K562 (cell line): ENCODE data around the gene DEDD. TPM values are rescaled to one million over a fixed set of nuclear protein-coding genes. Genes with fewer than 3 reads are reported as not detected.

Experiments used
- ATF6 ChIP-seq: sonication (generic); formaldehyde crosslinking; IDR thresholded peaks from 2 replicates; pipeline ENCODE4 v1.4.0; 2020; ENCODE audit warnings: mild to moderate bottlenecking, missing genetic modification reagents
- CBX3 ChIP-seq, 2 experiments: IDR thresholded peaks; 1 replicate in 1 of 2; 2 replicates in 1 of 2; pipeline ENCODE4 v1.6.1; 2012; ENCODE audit warnings: inconsistent platforms in 2 of 2, low read length in 2 of 2, borderline replicate concordance in 1 of 2, control low read depth in 1 of 2
- ELF4 ChIP-seq: fragments of 450-650 bp; formaldehyde crosslinking; IDR thresholded peaks from 2 replicates; pipeline ENCODE4 v1.4.0; 2022; ENCODE audit warnings: missing genetic modification characterization
- HNRNPLL ChIP-seq: fragments of 200-400 bp; formaldehyde crosslinking; IDR thresholded peaks from 2 replicates; pipeline ENCODE4 v1.6.1; 2017; ENCODE audit warnings: low read length, low read depth, mild to moderate bottlenecking; ENCODE audit not compliant: poor library complexity, severe bottlenecking
- MBD1 ChIP-seq: fragments of 250-450 bp; sonication (Bioruptor Pico); IDR thresholded peaks from 2 replicates; pipeline ENCODE4 v1.8.0; 2022; ENCODE audit warnings: inconsistent platforms
- NFATC3 ChIP-seq: fragments of 450-650 bp; IDR thresholded peaks from 2 replicates; pipeline ENCODE4 v1.6.1; 2017; ENCODE audit warnings: mild to moderate bottlenecking
- RAD51 ChIP-seq: fragments of 450-650 bp; IDR thresholded peaks from 2 replicates; pipeline ENCODE4 v1.7.1; 2016; ENCODE audit warnings: low read depth, mild to moderate bottlenecking, borderline replicate concordance
- SOX6 ChIP-seq: fragments of 450-650 bp; IDR thresholded peaks from 2 replicates; pipeline ENCODE4 v1.6.1; 2014; ENCODE audit warnings: mild to moderate bottlenecking
- TCF3 ChIP-seq: sonication (generic); formaldehyde crosslinking; IDR thresholded peaks from 2 replicates; pipeline ENCODE4 v1.4.0; 2020; ENCODE audit warnings: mild to moderate bottlenecking, missing genetic modification reagents
- TCF7 ChIP-seq: sonication (generic); IDR thresholded peaks from 2 replicates; pipeline ENCODE4 v1.6.1; 2016; ENCODE audit warnings: antibody characterized with exemption, borderline replicate concordance
- TEAD1 ChIP-seq, 2 experiments: fragments of 450-650 bp in 1 of 2; sonication (generic) in 1 of 2; formaldehyde crosslinking; IDR thresholded peaks; 2 replicates each; pipeline versions ENCODE4 v1.4.0 to v1.8.0; 2020 to 2022; ENCODE audit warnings: mild to moderate bottlenecking in 2 of 2, missing genetic modification reagents in 1 of 2
- ZBTB1 ChIP-seq: sonication (generic); formaldehyde crosslinking; IDR thresholded peaks from 2 replicates; pipeline ENCODE4 v1.8.1; 2023; ENCODE audit warnings: missing genetic modification reagents, low read depth, mild to moderate bottlenecking, borderline replicate concordance
- ZNF143 ChIP-seq: sonication (generic); formaldehyde crosslinking; IDR thresholded peaks from 2 replicates; pipeline ENCODE4 v1.9.0; 2022; ENCODE audit warnings: mild to moderate bottlenecking, missing genetic modification reagents
- ZNF174 ChIP-seq: fragments of 250-450 bp; sonication (Bioruptor Pico); IDR thresholded peaks from 2 replicates; pipeline ENCODE4 v1.4.0; 2020; ENCODE audit warnings: mild to moderate bottlenecking
- ZNF699 ChIP-seq: fragments of 250-450 bp; sonication (Bioruptor Pico); IDR thresholded peaks from 2 replicates; pipeline ENCODE4 v1.8.0; 2021; ENCODE audit warnings: mild to moderate bottlenecking, moderate library complexity; ENCODE audit not compliant: insufficient replicate concordance
- ZNF778 ChIP-seq: fragments of 450-650 bp; formaldehyde crosslinking; IDR thresholded peaks from 2 replicates; pipeline ENCODE4 v1.4.0; 2020; ENCODE audit warnings: mild to moderate bottlenecking, moderate library complexity
- polyA plus RNA-seq, 8 experiments: library from polyadenylated mRNA; depleted of rRNA in 4 of 8; stranded (reverse) in 5 of 8; unstranded in 3 of 8; fragments of >200 nt; fragmentation: Nextera tagmentation in 2 of 8; fragmentation: Illumina TruSeq in 1 of 8; extraction: Ambion mirVana in 2 of 8; extraction: Trizol in 1 of 8; gene quantifications; 2 replicates each; pipeline versions ENCODE4 v1.2.1 to v1.2.3, GENCODE V29; 2011 to 2014; ENCODE audit warnings: inconsistent platforms in 1 of 8, missing spikeins in 1 of 8
- total RNA-seq, 7 experiments: library from RNA; depleted of rRNA in 6 of 7; stranded (reverse); fragments of >200 nt in 6 of 7; fragmentation: Illumina TruSeq in 2 of 7; extraction: Trizol in 2 of 7; gene quantifications; 2 replicates each; pipeline versions ENCODE4 v1.2.1 to v1.2.3, GENCODE V29; 2011 to 2021; ENCODE audit warnings: low replicate concordance in 1 of 7
- TF ChIP-seq, protein P1 (sequence below): sonication (generic); formaldehyde crosslinking; IDR thresholded peaks from 2 replicates; pipeline ENCODE4 v1.8.0; 2023; ENCODE audit warnings: mild to moderate bottlenecking, missing genetic modification reagents
- TF ChIP-seq, protein P2 (sequence below): sonication (generic); formaldehyde crosslinking; IDR thresholded peaks from 2 replicates; pipeline ENCODE4 v1.8.0; 2022; ENCODE audit warnings: mild to moderate bottlenecking, low read depth, missing genetic modification reagents

The DEDD gene
- total and polyA plus RNA-seq, 9 of the 15 experiments (the other 6 are each of a cell fraction or from before 2014, with no cell fraction given): 11.6 to 41.0 (median 16.8) TPM

DNA sequence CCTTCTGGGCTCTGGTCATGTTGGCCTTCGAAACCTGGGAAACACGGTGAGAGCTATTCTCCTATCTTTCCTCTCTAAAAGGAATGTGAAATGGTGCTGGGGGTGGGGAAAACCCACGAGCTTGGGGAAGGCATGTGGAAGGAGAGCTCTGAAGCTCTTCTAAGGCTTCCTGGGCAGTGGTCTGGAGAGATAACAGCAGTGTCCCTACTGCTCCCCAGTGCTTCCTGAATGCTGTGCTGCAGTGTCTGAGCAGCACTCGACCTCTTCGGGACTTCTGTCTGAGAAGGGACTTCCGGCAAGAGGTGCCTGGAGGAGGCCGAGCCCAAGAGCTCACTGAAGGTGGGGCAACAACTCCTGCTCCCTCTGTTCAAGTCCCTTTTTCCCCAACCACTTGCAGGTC, 29.6 kb upstream of the DEDD start (continued):
- TF ChIP-seq, protein P1, sequence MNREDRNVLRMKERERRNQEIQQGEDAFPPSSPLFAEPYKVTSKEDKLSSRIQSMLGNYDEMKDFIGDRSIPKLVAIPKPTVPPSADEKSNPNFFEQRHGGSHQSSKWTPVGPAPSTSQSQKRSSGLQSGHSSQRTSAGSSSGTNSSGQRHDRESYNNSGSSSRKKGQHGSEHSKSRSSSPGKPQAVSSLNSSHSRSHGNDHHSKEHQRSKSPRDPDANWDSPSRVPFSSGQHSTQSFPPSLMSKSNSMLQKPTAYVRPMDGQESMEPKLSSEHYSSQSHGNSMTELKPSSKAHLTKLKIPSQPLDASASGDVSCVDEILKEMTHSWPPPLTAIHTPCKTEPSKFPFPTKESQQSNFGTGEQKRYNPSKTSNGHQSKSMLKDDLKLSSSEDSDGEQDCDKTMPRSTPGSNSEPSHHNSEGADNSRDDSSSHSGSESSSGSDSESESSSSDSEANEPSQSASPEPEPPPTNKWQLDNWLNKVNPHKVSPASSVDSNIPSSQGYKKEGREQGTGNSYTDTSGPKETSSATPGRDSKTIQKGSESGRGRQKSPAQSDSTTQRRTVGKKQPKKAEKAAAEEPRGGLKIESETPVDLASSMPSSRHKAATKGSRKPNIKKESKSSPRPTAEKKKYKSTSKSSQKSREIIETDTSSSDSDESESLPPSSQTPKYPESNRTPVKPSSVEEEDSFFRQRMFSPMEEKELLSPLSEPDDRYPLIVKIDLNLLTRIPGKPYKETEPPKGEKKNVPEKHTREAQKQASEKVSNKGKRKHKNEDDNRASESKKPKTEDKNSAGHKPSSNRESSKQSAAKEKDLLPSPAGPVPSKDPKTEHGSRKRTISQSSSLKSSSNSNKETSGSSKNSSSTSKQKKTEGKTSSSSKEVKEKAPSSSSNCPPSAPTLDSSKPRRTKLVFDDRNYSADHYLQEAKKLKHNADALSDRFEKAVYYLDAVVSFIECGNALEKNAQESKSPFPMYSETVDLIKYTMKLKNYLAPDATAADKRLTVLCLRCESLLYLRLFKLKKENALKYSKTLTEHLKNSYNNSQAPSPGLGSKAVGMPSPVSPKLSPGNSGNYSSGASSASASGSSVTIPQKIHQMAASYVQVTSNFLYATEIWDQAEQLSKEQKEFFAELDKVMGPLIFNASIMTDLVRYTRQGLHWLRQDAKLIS (CRISPR knock-in tag): no peak
- TF ChIP-seq SOX6 (0 out of 2 replicates have a peak, but pooled peaks have one; percentile 10), ATF6 (CRISPR knock-in tag) (0 out of 2 replicates have a peak, but pooled peaks have one; percentile 73), NFATC3 (no peak), ZNF174 (CRISPR knock-in tag) (no peak), TEAD1 (CRISPR knock-in tag; IDR thresholded peaks at IDR 0.05) (no peak), ZNF778 (CRISPR knock-in tag) (no peak), TCF3 (peak; percentile 77), ZBTB1 (CRISPR knock-in tag) (no peak), RAD51 (no peak), TCF7 (no peak), HNRNPLL (no peak), ZNF699 (no peak), ELF4 (no peak), CBX3 (IDR thresholded peaks at IDR 0.05; ENCODE audit: borderline replicate concordance in 1 of 2, low read length in 2 of 2) (no peak), MBD1 (CRISPR knock-in tag) (no peak), ZNF143 (no peak)
- TF ChIP-seq, protein P2, sequence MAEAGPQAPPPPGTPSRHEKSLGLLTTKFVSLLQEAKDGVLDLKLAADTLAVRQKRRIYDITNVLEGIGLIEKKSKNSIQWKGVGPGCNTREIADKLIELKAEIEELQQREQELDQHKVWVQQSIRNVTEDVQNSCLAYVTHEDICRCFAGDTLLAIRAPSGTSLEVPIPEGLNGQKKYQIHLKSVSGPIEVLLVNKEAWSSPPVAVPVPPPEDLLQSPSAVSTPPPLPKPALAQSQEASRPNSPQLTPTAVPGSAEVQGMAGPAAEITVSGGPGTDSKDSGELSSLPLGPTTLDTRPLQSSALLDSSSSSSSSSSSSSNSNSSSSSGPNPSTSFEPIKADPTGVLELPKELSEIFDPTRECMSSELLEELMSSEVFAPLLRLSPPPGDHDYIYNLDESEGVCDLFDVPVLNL (CRISPR knock-in tag): no peak
